OCI-LY1 (cell line): ENCODE data around the gene ARL15.

Experiments
- H2AFZ ChIP-seq: fragments of 200-600 bp; sonication (generic), shearing (Covaris generic); 2 replicates; pipeline ENCODE4 v1.6.0; 2014; ENCODE audit warnings: antibody characterized with exemption, mild to moderate bottlenecking, low read length
- H3F3A ChIP-seq: fragments of 200-600 bp; sonication (generic), shearing (Covaris generic); 2 replicates; pipeline ENCODE4 v1.6.0; 2014; ENCODE audit warnings: mild to moderate bottlenecking, antibody characterized with exemption, low read length, moderate library complexity; ENCODE audit not compliant: insufficient read depth
- H3K27ac ChIP-seq: fragments of 200-600 bp; sonication (generic); 2 replicates; pipeline ENCODE4 v1.5.1; 2014; ENCODE audit warnings: low read length, mixed run types, mild to moderate bottlenecking, low read depth; ENCODE audit not compliant: poor library complexity, severe bottlenecking
- H3K27me3 ChIP-seq: fragments of 200-600 bp; sonication (generic); 2 replicates; pipeline ENCODE4 v1.6.0; 2014; ENCODE audit warnings: antibody characterized with exemption, mild to moderate bottlenecking, low read length, moderate library complexity; ENCODE audit not compliant: insufficient read depth
- H3K36me3 ChIP-seq: fragments of 200-600 bp; sonication (generic); 2 replicates; pipeline ENCODE4 v1.6.1; 2014; ENCODE audit warnings: mild to moderate bottlenecking, antibody characterized with exemption, low read length, moderate library complexity, mixed read lengths; ENCODE audit not compliant: insufficient read depth
- H3K4me1 ChIP-seq: fragments of 200-600 bp; sonication (generic); 2 replicates; pipeline ENCODE4 v1.5.1; 2014; ENCODE audit warnings: mild to moderate bottlenecking, low read length, moderate library complexity; ENCODE audit not compliant: insufficient read depth, severe bottlenecking
- H3K4me2 ChIP-seq: fragments of 200-600 bp; sonication (generic), shearing (Covaris generic); 2 replicates; pipeline ENCODE4 v1.6.1; 2014; ENCODE audit warnings: low read length
- H3K4me3 ChIP-seq: fragments of 200-600 bp; sonication (generic); 2 replicates; pipeline ENCODE4 v1.5.1; 2014; ENCODE audit warnings: low read length, low read depth, mild to moderate bottlenecking, mixed read lengths; ENCODE audit not compliant: poor library complexity, severe bottlenecking
- H3K79me2 ChIP-seq: fragments of 200-600 bp; shearing (Covaris generic); 2 replicates; pipeline ENCODE4 v1.6.1; 2016; ENCODE audit warnings: mixed run types, low read length, mixed read lengths; ENCODE audit not compliant: insufficient read depth
- H3K9ac ChIP-seq: fragments of 200-600 bp; sonication (generic), shearing (Covaris generic); 2 replicates; pipeline ENCODE4 v1.6.1; 2014; ENCODE audit warnings: mild to moderate bottlenecking, low read length, mixed read lengths
- H3K9me2 ChIP-seq: fragments of 200-600 bp; sonication (generic), shearing (Covaris generic); 2 replicates; pipeline ENCODE4 v1.6.1; 2014; ENCODE audit warnings: low read depth, mild to moderate bottlenecking, low read length, mixed read lengths
- H3K9me3 ChIP-seq: fragments of 200-600 bp; shearing (Covaris generic); 2 replicates; pipeline ENCODE4 v1.6.1; 2014; ENCODE audit warnings: low read length, mixed read lengths
- H4K20me1 ChIP-seq: fragments of 200-600 bp; sonication (generic), shearing (Covaris generic); 2 replicates; pipeline ENCODE4 v1.6.0; 2016; ENCODE audit warnings: mild to moderate bottlenecking, low read length; ENCODE audit not compliant: insufficient read depth
- CTCF ChIP-seq: fragments of 200-600 bp; sonication (generic), shearing (Covaris generic); IDR thresholded peaks from 2 replicates; pipeline ENCODE4 v1.5.1; 2017; ENCODE audit warnings: mild to moderate bottlenecking, antibody characterized with exemption, low read length, moderate library complexity, mixed read lengths
- EZH2 ChIP-seq: fragments of 200-600 bp; sonication (generic), shearing (Covaris generic); IDR thresholded peaks from 2 replicates; pipeline ENCODE4 v1.8.0; 2017; ENCODE audit warnings: borderline replicate concordance, mixed run types, mild to moderate bottlenecking, antibody characterized with exemption, low read length, moderate library complexity, mixed read lengths

ARL15 gene

GRCh38 chr5:53997736-53998627 is 312.4 kb downstream of the ARL15 start:
- H3K27ac ChIP-seq, result no peak overlapping the region
- peaks cover 3% of the 10 kb centered on the region; the same call in 1 of the 2 replicates for H3K79me2 ChIP-seq

GRCh38 chr5:53996008-53996407 is 314.4 kb downstream of the ARL15 start:
- Histone ChIP-seq H4K20me1 (no peaks in the 10 kb centered on the region), H3K4me2 (no peak overlapping the region), H3K36me3 (peaks cover 27% of the 10 kb centered on the region), H3K79me2 (no peaks in the 10 kb centered on the region), H3F3A (no peaks in the 10 kb centered on the region; the same call in 1 of the 2 replicates), H3K4me3 (no peak overlapping the region), H2AFZ (no peak overlapping the region), H3K9me2 (no peaks in the 10 kb centered on the region), H3K9me3 (no peaks in the 10 kb centered on the region), H3K27me3 (no peaks in the 10 kb centered on the region), H3K27ac (no peak overlapping the region), H3K9ac (no peak overlapping the region), H3K4me1 (peaks cover 3% of the 10 kb centered on the region)
- TF ChIP-seq EZH2, result no peak
- TF ChIP-seq CTCF, result peak; percentile 20; the same call in 1 of the 2 replicates

More at GRCh38 chr5:53997736-53998627, 312.4 kb downstream of the ARL15 start:
- no peak overlapping the region for H3K9ac ChIP-seq
- TF ChIP-seq EZH2 (no peak), CTCF (no peak)
- no peaks in the 10 kb centered on the region for H3K27me3 ChIP-seq
- H3K4me1 ChIP-seq, result peaks cover 3% of the 10 kb centered on the region
- H3F3A ChIP-seq, result no peaks in the 10 kb centered on the region; the same call in 1 of the 2 replicates
- H3K4me2 ChIP-seq, result no peak overlapping the region
- H3K4me3 ChIP-seq, result no peak overlapping the region
- peaks cover 25% of the 10 kb centered on the region; the same call in 1 of the 2 replicates for H3K36me3 ChIP-seq
- H2AFZ ChIP-seq, result no peak overlapping the region
- H4K20me1 ChIP-seq, result no peaks in the 10 kb centered on the region
- H3K9me3 ChIP-seq, result no peaks in the 10 kb centered on the region
- no peaks in the 10 kb centered on the region for H3K9me2 ChIP-seq

GRCh38 chr5:53994148-53994547 is 316.2 kb downstream of the ARL15 start:
- Histone ChIP-seq H3K36me3 (peaks cover 41% of the 10 kb centered on the region), H3K27me3 (no peaks in the 10 kb centered on the region), H3K9ac (no peak overlapping the region), H3K4me1 (peaks cover 3% of the 10 kb centered on the region), H3F3A (no peaks in the 10 kb centered on the region; the same call in 1 of the 2 replicates), H2AFZ (no peak overlapping the region), H3K9me3 (no peaks in the 10 kb centered on the region), H3K9me2 (no peaks in the 10 kb centered on the region), H4K20me1 (no peaks in the 10 kb centered on the region), H3K27ac (no peak overlapping the region), H3K79me2 (no peaks in the 10 kb centered on the region), H3K4me2 (no peak overlapping the region), H3K4me3 (no peak overlapping the region)
- no peak for TF ChIP-seq EZH2
- TF ChIP-seq CTCF, result no peak
